Stomach (tissue), 4 donors: Measurements from ENCODE around the gene TXLNB.

Experiments
- POLR2A ChIP-seq, 4 donors: fragments of 450-650 bp; IDR thresholded peaks; one replicate each; pipeline ENCODE4 v1.6.1; 2016; ENCODE audit warnings: antibody characterized with exemption in 4 of 4, control low read depth in 2 of 4, mild to moderate bottlenecking in 1 of 4, moderate library complexity in 1 of 4
- TF ChIP-seq, protein P1 (sequence below), 7 experiments: fragments of 450-650 bp in 4 of 7; fragments of 200-600 bp in 3 of 7; sonication (generic) in 3 of 7; IDR thresholded peaks; one replicate each; pipeline ENCODE4 v1.5.1; 2016 to 2019; ENCODE audit warnings: antibody characterized with exemption in 7 of 7, control low read depth in 2 of 7, mild to moderate bottlenecking in 1 of 7

DNA sequence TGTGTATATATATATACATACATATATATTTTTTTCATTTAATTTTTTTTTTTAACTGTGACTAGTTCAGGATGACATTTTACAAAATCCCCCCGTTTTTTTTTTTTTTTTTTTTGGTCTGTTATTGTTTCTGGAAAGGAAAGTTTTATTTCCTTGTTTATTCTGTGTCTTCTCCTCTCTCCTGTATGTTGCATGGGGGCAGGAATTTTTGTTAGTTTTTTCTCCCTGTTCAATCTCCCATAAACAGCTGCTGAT is 32.4 kb upstream of the TXLNB start:
- TF ChIP-seq, protein P1, sequence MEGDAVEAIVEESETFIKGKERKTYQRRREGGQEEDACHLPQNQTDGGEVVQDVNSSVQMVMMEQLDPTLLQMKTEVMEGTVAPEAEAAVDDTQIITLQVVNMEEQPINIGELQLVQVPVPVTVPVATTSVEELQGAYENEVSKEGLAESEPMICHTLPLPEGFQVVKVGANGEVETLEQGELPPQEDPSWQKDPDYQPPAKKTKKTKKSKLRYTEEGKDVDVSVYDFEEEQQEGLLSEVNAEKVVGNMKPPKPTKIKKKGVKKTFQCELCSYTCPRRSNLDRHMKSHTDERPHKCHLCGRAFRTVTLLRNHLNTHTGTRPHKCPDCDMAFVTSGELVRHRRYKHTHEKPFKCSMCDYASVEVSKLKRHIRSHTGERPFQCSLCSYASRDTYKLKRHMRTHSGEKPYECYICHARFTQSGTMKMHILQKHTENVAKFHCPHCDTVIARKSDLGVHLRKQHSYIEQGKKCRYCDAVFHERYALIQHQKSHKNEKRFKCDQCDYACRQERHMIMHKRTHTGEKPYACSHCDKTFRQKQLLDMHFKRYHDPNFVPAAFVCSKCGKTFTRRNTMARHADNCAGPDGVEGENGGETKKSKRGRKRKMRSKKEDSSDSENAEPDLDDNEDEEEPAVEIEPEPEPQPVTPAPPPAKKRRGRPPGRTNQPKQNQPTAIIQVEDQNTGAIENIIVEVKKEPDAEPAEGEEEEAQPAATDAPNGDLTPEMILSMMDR (IDR thresholded peaks at IDR 0.05), result no peak
- TF ChIP-seq POLR2A (IDR thresholded peaks at IDR 0.05), result no peak
